ENCODE data around the gene DHX15. TPM values are rescaled to one million over a fixed set of nuclear protein-coding genes. Genes with fewer than 3 reads are reported as not detected.

The DHX15 gene
- total and polyA plus RNA-seq, 8 donors: 32.8 to 74.6 (median 46.0) TPM

GRCh38 chr4:24569662-24570061 lies 14.7 kb downstream of the DHX15 start:
- H3K36me3 ChIP-seq: peaks cover 0 to 9% (median 0%) of the 10 kb centered on the region in 3 donors
- no peak for ATAC-seq
- 59 to 64% methylated on average over 2 of the region's 2 CpGs for WGBS, 2 donors

DNA sequence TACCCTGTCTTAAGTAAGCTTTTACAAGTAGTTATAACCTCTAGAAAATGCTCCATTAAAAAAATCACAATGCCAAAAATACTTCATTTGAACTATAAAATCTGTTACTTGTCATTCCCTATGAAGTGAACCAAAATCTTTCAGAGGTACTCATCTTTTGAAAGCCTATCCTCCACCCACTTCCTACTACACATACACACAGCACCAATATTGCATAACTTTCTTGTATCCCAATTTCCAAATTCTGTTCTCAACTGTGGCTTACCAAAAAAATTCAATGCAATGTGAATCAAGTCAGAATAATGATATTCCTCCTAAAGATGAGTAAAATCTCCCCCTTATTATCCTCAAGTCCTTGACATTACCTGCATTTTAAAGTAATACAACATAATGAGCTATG lies 15.9 kb downstream of the DHX15 start:
- H3K27ac ChIP-seq: no peak overlapping the region
- no peak overlapping the region for H3K4me3 ChIP-seq
- ATAC-seq (no peak), FAIRE-seq (no peak), DNase-seq (no peak)
- peaks cover 15 to 23% (median 22%) of the 10 kb centered on the region in 3 donors for H3K4me1 ChIP-seq
- no peaks in the 10 kb centered on the region for H3K9me3 ChIP-seq
- no peaks in the 10 kb centered on the region for H3K27me3 ChIP-seq
- TF ChIP-seq, protein P1, sequence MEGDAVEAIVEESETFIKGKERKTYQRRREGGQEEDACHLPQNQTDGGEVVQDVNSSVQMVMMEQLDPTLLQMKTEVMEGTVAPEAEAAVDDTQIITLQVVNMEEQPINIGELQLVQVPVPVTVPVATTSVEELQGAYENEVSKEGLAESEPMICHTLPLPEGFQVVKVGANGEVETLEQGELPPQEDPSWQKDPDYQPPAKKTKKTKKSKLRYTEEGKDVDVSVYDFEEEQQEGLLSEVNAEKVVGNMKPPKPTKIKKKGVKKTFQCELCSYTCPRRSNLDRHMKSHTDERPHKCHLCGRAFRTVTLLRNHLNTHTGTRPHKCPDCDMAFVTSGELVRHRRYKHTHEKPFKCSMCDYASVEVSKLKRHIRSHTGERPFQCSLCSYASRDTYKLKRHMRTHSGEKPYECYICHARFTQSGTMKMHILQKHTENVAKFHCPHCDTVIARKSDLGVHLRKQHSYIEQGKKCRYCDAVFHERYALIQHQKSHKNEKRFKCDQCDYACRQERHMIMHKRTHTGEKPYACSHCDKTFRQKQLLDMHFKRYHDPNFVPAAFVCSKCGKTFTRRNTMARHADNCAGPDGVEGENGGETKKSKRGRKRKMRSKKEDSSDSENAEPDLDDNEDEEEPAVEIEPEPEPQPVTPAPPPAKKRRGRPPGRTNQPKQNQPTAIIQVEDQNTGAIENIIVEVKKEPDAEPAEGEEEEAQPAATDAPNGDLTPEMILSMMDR (IDR thresholded peaks at IDR 0.05): no peak
- intact Hi-C loops (cut with DNase I): no loop called here
- peaks cover 0 to 8% (median 0%) of the 10 kb centered on the region in 3 donors for H3K36me3 ChIP-seq

More at GRCh38 chr4:24569662-24570061, 14.7 kb downstream of the DHX15 start:
- no peak for FAIRE-seq
- TF ChIP-seq, protein P1 (IDR thresholded peaks at IDR 0.05): no peak
- Histone ChIP-seq H3K9me3 (no peaks in the 10 kb centered on the region), H3K27ac (no peak overlapping the region), H3K27me3 (no peaks in the 10 kb centered on the region), H3K4me1 (peaks cover 11 to 22% (median 19%) of the 10 kb centered on the region in 3 donors), H3K4me3 (no peak overlapping the region)
- intact Hi-C loops (cut with DNase I): no loop called here
- no peak for DNase-seq

DNA sequence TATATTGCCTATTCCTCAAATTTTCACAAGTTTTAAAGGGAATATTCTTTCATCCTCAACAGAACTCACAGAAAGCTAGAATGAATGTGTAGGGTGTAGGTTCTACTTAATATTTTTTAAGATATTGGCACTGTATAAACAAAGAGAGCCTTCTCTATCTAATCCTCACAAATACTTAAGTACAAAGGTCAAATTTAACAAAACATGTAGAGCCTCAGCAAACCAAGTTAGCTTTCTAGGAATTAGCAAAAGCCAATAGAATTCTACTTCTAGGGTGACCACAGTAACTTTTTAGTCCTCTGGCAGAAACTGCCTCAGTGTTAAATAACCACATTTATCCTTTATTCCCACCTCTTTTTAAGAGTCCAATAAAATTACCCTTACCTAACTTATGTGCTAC lies 19.3 kb downstream of the DHX15 start:
- no peaks in the 10 kb centered on the region for H3K27me3 ChIP-seq
- TF ChIP-seq, protein P1 (IDR thresholded peaks at IDR 0.05): no peak
- FAIRE-seq (no peak), DNase-seq (no peak), ATAC-seq (peak in 3 of 4 donors; percentile 53 to 75 (median 56))
- no peaks in the 10 kb centered on the region for H3K9me3 ChIP-seq
- peaks cover 0 to 6% (median 0%) of the 10 kb centered on the region in 3 donors for H3K36me3 ChIP-seq
- intact Hi-C loops (cut with DNase I): no loop called here
- H3K27ac ChIP-seq: no peak overlapping the region
- H3K4me1 ChIP-seq: peaks cover 15 to 24% (median 23%) of the 10 kb centered on the region in 3 donors
- H3K4me3 ChIP-seq: no peak overlapping the region

DNA sequence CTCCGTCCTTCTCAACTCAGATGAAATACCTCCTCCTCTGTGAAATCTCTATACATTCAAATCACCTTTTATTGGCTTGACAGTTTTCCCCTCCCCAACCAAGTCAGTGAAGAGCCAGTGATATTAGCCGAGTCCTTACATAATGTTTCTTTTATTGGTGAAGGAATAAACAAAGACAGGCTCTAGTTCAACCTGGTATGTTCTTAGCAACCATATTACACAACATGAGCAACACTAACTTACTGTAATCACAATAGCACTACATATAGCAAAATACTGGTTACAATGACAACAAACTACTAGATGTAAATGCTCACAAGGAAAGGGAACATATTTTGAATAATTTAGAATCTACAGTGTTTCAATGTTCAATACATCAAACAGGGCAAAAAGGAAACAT lies 19.9 kb downstream of the DHX15 start:
- Histone ChIP-seq H3K27me3 (no peaks in the 10 kb centered on the region), H3K27ac (no peak overlapping the region), H3K4me1 (peaks cover 16 to 29% (median 19%) of the 10 kb centered on the region in 3 donors), H3K9me3 (no peaks in the 10 kb centered on the region), H3K4me3 (no peak overlapping the region), H3K36me3 (peaks cover 0 to under 1% (median 0%) of the 10 kb centered on the region in 3 donors)
- ATAC-seq (peak in 3 of 4 donors; percentile 35 to 49 (median 37)), FAIRE-seq (peak; percentile 37), DNase-seq (no peak)
- intact Hi-C loops (cut with DNase I): no loop called here
- TF ChIP-seq, protein P1 (IDR thresholded peaks at IDR 0.05): no peak
- 62 to 69% methylated on average over 2 of the region's 2 CpGs for WGBS, 2 donors

DNA sequence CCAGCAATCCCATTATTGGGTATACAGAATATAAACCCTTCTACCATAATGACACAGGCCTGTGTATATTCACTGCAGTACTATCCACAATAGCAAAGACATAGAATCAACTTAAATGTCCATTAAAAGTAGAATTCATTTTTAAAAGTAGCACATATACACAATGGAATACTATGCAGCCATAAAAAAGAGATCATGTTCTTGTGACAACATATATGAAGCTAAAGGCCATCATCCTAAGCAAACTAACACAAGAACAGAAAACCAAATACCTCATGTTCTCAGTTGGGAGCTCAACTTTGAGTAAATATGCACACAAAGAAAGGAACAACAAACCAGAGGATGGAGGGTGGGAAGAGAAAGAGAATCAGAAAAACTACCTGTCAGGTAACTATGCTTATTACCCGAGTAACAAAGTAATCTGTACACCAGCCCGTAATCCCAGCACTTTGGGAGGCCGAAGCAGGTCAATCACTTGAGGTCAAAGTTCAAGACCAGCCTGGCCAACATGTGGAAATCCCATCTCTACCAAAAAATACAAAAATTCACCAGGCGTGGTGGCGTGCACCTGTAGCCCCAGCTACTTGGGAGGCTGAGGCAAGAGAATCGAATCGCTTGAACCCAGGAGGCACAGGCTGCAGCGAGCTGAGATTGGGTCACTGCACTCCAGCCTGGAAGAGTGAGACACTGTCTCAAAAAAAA lies 22.8 kb downstream of the DHX15 start:
- 75 to 77% methylated on average over 8 of the region's 8 CpGs for WGBS, 2 donors
- TF ChIP-seq, protein P1 (IDR thresholded peaks at IDR 0.05): no peak
- H3K27me3 ChIP-seq: no peaks in the 10 kb centered on the region
- DNase-seq: no peak
- FAIRE-seq: no peak
- ATAC-seq: no peak
- no peak overlapping the region for H3K4me3 ChIP-seq
- no peaks in the 10 kb centered on the region for H3K36me3 ChIP-seq
- no peaks in the 10 kb centered on the region for H3K9me3 ChIP-seq
- intact Hi-C loops (cut with DNase I): no loop called here
- H3K27ac ChIP-seq: no peak overlapping the region
- H3K4me1 ChIP-seq: peaks cover 19 to 39% (median 38%) of the 10 kb centered on the region in 3 donors

Data from pancreas (tissue), 10 donors.